Tibial nerve (tissue), 4 donors: ENCODE data around the gene INSIG1. TPM values are rescaled to one million over a fixed set of nuclear protein-coding genes. Genes with fewer than 3 reads are reported as not detected.

Experiments used
- DNase-seq, 2 donors: peaks; one replicate each; pipeline ENCODE4 v3.0.0-alpha.2; 2019; ENCODE audit warnings: low spot score in 2 of 2
- H3K27ac ChIP-seq, 4 donors: fragments of 200-600 bp; sonication (generic) in 3 of 4; one replicate each; pipeline ENCODE4 v1.5.1; 2017 to 2019; ENCODE audit warnings: mild to moderate bottlenecking in 1 of 4
- H3K27me3 ChIP-seq, 2 donors: fragments of 200-600 bp; sonication (generic) in 1 of 2; one replicate each; pipeline versions ENCODE4 v1.5.1 to v1.6.0; 2017 to 2019
- H3K36me3 ChIP-seq, 3 donors: fragments of 200-600 bp; sonication (generic); one replicate each; pipeline ENCODE4 v1.5.1; 2018 to 2019
- H3K4me1 ChIP-seq, 4 donors: fragments of 200-600 bp; sonication (generic) in 3 of 4; one replicate each; pipeline ENCODE4 v1.5.1; 2017 to 2019
- H3K4me3 ChIP-seq, 4 donors: fragments of 200-600 bp; sonication (generic) in 3 of 4; one replicate each; pipeline ENCODE4 v1.5.1; 2017 to 2019; ENCODE audit warnings: mild to moderate bottlenecking in 1 of 4, moderate library complexity in 1 of 4
- H3K9me3 ChIP-seq, 4 donors: fragments of 200-600 bp; sonication (generic) in 3 of 4; one replicate each; pipeline ENCODE4 v1.5.1; 2017 to 2019
- CTCF ChIP-seq, 5 experiments: fragments of 200-600 bp in 3 of 5; fragments of 450-650 bp in 2 of 5; sonication (generic) in 3 of 5; IDR thresholded peaks; one replicate each; pipeline ENCODE4 v1.5.1; 2016 to 2019; ENCODE audit warnings: antibody characterized with exemption in 5 of 5, mild to moderate bottlenecking in 3 of 5, moderate library complexity in 2 of 5
- EP300 ChIP-seq, 2 donors: sonication (generic); formaldehyde crosslinking; IDR thresholded peaks; one replicate each; pipeline ENCODE4 v1.6.1; 2017; ENCODE audit warnings: antibody characterized with exemption in 2 of 2, mild to moderate bottlenecking in 1 of 2
- POLR2A ChIP-seq, 2 donors: fragments of 450-650 bp; IDR thresholded peaks; one replicate each; pipeline ENCODE4 v1.6.1; 2017; ENCODE audit warnings: antibody characterized with exemption in 2 of 2, mild to moderate bottlenecking in 2 of 2, moderate library complexity in 2 of 2
- WGBS, 2 donors: methylation state at CpG; one replicate each; pipeline ENCODE4 v1.1.5; 2018; 5-methylcytosine and 5-hydroxymethylcytosine counted together
- total RNA-seq, 4 donors: library from RNA; depleted of rRNA; stranded (reverse); fragments of >200 nt; gene quantifications; one replicate each; pipeline ENCODE4 v1.1.0, GENCODE V29; 2016

The INSIG1 gene
- total RNA-seq, 4 donors from 2014 or later, result 66.9 to 91.7 (median 80.5) TPM

GRCh38 chr7:155283565-155284194 is 14.0 kb upstream of the INSIG1 start:
- TF ChIP-seq CTCF (IDR thresholded peaks at IDR 0.05) (no peak), EP300 (IDR thresholded peaks at IDR 0.05) (no peak), POLR2A (IDR thresholded peaks at IDR 0.05) (no peak)
- Histone ChIP-seq H3K4me1 (peaks cover 0 to 8% (median 0%) of the 10 kb centered on the region in 4 donors), H3K27me3 (no peaks in the 10 kb centered on the region), H3K9me3 (no peaks in the 10 kb centered on the region), H3K4me3 (no peak overlapping the region), H3K36me3 (no peaks in the 10 kb centered on the region), H3K27ac (no peak overlapping the region)
- DNase-seq, result no peak
- 48 to 51% methylated on average over 2 of the region's 2 CpGs for WGBS, 2 donors

GRCh38 chr7:155284496-155285274 is 13.0 kb upstream of the INSIG1 start:
- no peaks in the 10 kb centered on the region for H3K27me3 ChIP-seq
- 79 to 88% methylated on average over 9 to 10 of the region's 10 CpGs for WGBS, 2 donors

GRCh38 chr7:155285423-155285822 is 12.3 kb upstream of the INSIG1 start:
- no peak overlapping the region for H3K4me3 ChIP-seq
- H3K4me1 ChIP-seq, result peaks cover 0 to 8% (median 0%) of the 10 kb centered on the region in 4 donors
- H3K9me3 ChIP-seq, result no peaks in the 10 kb centered on the region
- H3K27me3 ChIP-seq, result no peaks in the 10 kb centered on the region
- no peak for TF ChIP-seq EP300 (IDR thresholded peaks at IDR 0.05)
- no peak for TF ChIP-seq CTCF (IDR thresholded peaks at IDR 0.05)
- no peak for TF ChIP-seq POLR2A (IDR thresholded peaks at IDR 0.05)
- WGBS, 2 donors, result 96% methylated on average over 7 of the region's 7 CpGs
- no peak for DNase-seq
- H3K27ac ChIP-seq, result no peak overlapping the region
- no peaks in the 10 kb centered on the region for H3K36me3 ChIP-seq

More at GRCh38 chr7:155284496-155285274, 13.0 kb upstream of the INSIG1 start:
- TF ChIP-seq CTCF (IDR thresholded peaks at IDR 0.05) (no peak), POLR2A (IDR thresholded peaks at IDR 0.05) (no peak), EP300 (IDR thresholded peaks at IDR 0.05) (no peak)
- no peak overlapping the region for H3K27ac ChIP-seq
- no peak for DNase-seq
- H3K4me3 ChIP-seq, result no peak overlapping the region
- H3K4me1 ChIP-seq, result peaks cover 0 to 8% (median 0%) of the 10 kb centered on the region in 4 donors
- H3K36me3 ChIP-seq, result no peaks in the 10 kb centered on the region
- no peaks in the 10 kb centered on the region for H3K9me3 ChIP-seq

GRCh38 chr7:155285833-155286232 is 11.8 kb upstream of the INSIG1 start:
- Histone ChIP-seq H3K4me1 (peaks cover 0 to 8% (median 0%) of the 10 kb centered on the region in 4 donors), H3K27me3 (no peaks in the 10 kb centered on the region), H3K36me3 (no peaks in the 10 kb centered on the region), H3K27ac (no peak overlapping the region), H3K9me3 (no peaks in the 10 kb centered on the region), H3K4me3 (no peak overlapping the region)
- WGBS, 2 donors, result 80 to 85% methylated on average over 11 of the region's 11 CpGs
- no peak for DNase-seq
- TF ChIP-seq CTCF (IDR thresholded peaks at IDR 0.05) (no peak), POLR2A (IDR thresholded peaks at IDR 0.05) (no peak), EP300 (IDR thresholded peaks at IDR 0.05) (no peak)

- Histone ChIP-seq H3K36me3 (no peaks in the 10 kb centered on the region), H3K27ac (no peak overlapping the region), H3K9me3 (no peaks in the 10 kb centered on the region), H3K4me1 (peaks cover 0 to 8% (median 0%) of the 10 kb centered on the region in 4 donors), H3K27me3 (no peaks in the 10 kb centered on the region), H3K4me3 (no peak overlapping the region)
- DNase-seq, result no peak
- WGBS, 2 donors, result 87 to 89% methylated on average over 8 of the region's 8 CpGs
- TF ChIP-seq CTCF (IDR thresholded peaks at IDR 0.05), result no peak
- no peak for TF ChIP-seq EP300 (IDR thresholded peaks at IDR 0.05)
- TF ChIP-seq POLR2A (IDR thresholded peaks at IDR 0.05), result no peak
Observed at GRCh38 chr7:155286686-155287085, 11.0 kb upstream of the INSIG1 start.
